Medulla oblongata (tissue), 1 donor: ENCODE measurements around the gene SFXN5.

Source experiments
- DNase-seq: peaks from one replicate; pipeline ENCODE4 v3.0.0-alpha.2; 2015; ENCODE audit errors: extremely low spot score

SFXN5 gene

DNA sequence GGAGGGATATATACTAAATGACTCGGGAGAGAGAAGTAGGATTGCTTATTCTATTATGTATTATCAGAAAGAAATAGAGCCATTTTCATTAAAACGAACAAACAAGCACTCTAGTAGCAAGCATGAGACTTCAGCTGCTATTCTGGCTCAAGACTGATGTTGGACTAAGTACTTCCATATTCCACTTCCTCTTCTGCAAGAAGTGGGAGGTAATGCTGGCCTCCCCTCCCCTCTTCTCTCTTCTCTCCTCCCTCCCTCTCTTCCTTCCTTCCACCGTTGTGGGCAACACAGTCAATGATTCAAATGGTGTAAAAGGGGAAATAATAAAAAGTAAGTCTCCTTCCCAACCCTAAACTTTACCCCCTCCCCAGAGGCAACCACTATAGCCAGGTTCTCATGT lies 91.6 kb downstream of the SFXN5 start:
- DNase-seq: peak; percentile 79

DNA sequence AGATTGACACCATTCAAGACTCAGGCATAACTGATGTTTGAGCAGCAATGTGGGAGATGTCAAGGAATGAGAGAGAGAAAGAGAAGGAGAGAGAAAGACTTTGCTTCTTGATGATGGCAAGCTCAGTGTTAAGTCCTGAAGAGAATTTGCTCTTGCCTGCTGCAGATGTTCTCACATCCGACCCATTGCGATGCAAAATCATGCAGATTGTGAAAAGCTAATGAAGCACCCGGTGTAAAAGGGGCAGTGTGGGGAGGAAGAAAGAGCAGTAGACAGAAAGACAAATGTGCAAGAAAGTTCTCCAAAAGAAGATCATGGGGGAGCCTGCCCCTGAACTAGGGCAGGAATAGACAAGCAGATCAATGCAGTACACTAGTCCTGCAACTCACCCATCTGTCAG lies 96.5 kb downstream of the SFXN5 start:
- no peak for DNase-seq

DNA sequence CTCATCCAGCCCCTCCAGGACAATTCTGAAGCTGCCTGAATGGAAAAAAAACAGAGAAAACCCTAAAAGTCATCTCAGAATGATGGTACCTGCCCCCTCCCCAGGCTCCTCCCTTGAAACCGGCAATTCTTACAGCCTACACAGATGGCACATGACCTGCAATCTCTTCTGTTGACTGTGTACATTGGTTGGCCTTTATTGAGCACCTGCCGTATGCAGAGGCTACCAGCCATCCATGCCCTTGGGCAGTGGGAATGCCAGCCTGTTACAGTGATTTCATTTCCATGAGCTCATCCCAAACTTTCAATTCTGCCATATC lies 97.1 kb downstream of the SFXN5 start:
- no peak for DNase-seq

DNA sequence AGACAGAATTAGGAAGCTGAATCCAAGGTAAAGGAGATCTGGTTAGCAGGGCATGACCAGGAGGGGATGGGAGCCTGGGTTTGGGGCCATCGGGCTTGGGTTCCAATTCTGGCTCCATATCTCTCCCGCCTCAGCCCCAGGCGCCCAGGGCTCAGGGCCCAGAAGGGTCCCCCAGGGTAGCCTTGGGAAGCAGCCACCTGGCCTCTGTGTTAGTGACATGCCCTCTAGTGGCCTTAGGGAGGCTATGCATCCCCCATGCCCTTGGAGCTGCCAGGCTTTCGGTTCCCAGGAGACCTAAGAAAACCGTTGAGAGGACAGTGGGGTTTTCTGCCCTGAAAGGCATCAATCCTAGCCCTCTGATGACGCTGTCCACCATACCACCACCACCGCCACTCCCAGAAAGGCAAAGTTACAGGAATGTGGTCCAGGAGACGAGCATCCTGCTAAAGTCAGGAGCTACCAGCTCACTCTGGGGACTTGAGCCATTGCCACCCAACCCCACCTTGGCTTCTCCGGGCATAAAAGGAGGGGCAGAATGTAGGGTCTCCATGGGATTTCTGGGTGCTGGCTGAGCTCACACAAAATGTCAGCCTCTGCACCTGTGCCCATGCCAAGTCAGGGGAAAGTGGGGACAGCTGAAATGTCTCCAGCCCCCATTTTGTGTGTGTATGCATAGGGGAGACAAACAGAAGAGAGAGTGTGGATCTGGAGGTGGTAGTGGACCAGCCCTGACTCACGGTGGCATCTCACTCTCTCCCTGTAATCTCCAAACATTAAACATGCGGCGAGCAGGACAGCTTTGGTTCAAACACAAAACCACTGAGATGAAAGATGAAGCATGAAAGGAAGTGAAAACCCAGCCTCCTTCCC lies 97.7 kb downstream of the SFXN5 start:
- peak; percentile 41 for DNase-seq

DNA sequence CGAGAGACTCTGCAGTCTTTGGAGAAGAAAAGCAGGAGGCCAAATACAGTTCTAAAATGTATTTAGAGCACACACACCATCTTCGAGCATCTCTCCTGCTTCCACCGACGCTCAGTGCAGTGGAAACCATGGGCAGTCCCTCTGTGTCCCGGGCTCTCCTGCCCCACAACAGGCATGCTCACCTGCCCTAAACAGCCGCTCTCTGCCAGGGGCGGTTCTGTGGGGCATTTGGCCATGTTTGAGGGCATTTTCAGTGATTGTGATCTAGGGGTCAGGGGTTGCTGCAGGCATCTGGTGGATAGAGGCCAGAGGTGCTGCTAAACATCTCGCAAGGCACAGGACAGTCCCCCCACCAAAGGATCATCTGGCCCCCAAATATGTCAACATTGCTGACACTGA lies 98.4 kb downstream of the SFXN5 start:
- no peak for DNase-seq

DNA sequence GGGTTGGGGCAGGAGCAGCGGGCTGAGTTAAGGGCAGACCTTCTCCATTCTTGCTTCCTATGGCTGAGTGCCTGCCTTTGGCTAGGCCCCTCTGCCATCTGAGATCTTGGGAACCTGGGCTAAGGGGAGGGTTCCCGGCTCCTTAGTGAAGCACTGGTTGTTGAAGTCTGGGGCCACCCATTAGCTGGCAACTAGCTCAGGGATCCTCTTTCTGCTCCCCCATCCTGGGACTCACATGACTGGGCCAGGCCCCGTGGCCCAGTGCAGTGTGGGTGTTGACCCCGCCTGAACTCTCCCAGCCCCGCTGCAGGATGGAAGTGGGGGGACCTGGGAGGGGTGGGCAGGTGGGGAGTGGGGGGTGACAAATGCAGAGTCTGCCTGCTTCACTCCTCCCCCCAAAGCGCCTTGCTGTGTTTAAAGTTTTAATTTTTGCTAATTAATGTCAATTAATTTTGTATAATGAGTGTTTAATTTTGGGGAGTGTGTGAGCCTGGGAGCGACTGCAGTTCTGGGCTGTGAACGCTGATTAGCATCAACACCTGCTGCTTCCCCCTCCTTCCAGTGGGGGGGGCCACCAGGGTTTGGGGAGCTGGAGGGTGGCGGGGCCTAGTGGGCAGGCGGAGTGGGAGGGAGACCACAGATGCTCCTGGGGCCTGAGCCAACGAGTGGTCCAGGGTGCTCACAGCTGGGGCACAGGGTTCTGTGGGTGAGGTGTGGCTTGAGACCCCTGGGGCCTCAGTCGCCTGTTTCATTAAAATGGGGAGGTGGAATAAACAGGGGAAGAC lies 99.0 kb downstream of the SFXN5 start:
- DNase-seq: no peak

DNA sequence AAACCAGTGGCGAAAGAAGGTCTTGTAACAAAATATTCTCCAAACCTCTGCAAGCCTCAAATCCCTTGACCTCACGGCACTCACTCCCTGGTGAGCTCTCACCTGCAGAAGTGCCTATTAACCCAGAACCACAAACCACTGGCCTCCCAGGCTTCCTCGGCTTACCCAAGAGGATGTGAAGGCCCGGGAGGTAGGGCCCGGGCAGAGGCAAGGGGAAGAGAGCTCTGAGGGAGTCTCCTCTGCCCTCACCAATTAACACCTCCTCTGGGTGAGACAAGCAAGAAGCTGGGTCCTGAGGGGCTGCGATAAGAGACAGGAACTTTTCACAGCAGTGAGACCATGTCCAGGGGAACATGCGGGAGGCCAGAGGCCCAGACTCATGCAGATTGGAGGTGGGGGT lies 100.5 kb downstream of the SFXN5 start:
- DNase-seq: no peak

DNA sequence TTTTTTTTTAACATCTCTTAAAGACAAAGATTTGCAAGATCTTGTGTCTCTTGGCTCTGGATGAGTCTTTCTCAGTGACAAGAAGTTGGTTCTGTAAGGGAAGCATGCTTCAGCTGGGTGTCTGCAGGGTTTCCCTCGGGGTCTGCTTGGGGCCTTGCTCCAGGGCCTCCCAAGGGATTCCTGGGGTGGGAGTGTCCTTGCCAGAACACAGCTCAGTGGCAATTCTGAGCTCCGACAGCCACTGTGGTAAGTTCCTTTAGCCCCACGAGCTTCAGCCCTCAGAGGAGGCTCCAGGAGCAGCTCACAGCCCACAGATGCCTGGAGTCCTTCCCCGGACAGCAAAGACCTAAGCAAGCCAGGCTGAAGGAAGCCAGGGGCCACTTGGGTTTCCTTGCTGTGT lies 101.8 kb downstream of the SFXN5 start:
- DNase-seq: no peak

DNA sequence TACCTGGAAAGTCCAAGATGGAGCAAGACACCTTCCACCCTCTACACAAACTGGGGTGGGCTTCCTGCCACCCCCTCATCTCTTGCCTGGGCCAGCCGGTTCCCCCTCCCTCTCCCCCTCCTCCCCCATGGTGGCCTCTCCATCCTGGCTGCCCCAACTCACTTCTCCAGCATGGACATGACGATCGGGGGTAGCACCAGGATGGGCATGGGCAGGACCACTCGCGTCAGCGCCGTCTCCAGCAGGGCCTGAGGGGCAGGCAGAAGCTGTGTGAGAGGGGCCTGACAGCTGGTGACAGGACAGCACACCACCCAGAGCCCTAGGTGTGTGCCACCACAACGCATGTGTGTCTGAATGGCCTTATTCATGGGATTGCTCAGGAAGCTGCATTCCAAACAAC lies 103.2 kb downstream of the SFXN5 start:
- DNase-seq: no peak

DNA sequence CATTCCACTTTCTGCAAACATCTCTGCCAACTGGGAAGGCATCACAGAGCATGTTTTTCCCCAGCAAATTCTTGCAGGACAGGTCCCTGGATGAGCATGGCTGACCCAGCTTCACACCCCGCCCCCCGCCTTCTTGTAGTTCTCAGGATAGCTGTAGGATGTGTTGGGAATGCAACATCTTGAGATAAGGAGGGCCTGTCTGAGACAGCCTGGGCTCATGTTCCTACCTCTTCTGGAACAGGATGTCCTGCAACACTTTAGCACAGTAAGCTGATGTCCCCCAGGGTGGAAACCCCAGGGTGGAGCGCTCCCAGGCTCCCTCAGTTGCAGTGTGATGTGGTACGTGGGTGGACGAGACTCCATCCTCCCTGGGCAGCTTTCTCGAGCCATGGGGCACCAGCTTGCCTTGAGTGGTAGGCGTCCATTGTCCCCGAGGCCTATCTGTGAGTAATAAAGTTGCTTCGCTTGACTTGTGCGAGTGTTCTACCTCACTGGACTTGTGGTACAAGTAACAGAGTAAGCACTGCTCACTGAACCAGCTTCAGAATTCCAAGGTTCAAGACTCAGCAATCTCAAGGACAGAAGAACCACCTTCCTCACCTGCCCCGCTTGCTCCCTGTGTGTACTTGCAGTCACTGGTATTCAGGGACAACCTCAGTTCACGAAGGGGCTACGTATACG lies 105.6 kb downstream of the SFXN5 start:
- no peak for DNase-seq

DNA sequence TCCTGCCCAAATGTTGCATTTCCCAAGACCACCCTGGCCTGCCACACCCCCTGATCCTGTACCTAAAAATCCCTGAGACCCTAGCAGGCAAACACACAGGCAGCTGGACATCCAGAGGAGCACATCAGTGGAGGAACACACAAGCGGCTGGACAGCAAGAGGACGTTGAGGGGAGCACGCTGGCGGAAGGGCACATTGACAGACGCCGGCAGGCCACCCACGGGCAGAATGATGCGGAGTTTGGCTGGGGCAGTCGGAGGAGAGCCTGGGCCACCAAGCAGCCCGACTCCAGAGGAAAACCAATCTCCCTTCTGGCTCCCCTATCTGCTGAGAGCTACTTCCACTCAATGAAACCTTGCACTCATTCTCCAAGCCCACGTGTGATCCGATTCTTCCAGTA lies 106.5 kb downstream of the SFXN5 start:
- DNase-seq: no peak

DNA sequence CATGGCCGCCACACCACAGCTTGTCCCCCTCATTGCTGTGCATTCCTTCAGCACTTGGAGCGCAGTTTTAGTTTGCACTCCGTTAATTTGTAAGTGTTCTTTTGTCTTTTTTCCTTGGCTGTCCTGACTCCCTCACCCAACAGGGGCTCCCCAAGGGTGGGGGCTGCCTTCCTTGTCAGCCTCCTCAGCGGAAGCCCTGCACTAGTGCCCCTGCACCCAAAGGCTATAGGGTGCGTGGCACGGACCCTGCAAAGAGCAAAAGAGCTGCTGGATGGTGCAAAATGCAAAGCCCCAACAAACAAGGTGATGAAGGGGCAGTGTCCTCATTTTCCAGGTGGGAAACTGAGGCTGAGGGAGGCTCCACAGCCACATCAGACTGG lies 107.4 kb downstream of the SFXN5 start:
- no peak for DNase-seq

DNA sequence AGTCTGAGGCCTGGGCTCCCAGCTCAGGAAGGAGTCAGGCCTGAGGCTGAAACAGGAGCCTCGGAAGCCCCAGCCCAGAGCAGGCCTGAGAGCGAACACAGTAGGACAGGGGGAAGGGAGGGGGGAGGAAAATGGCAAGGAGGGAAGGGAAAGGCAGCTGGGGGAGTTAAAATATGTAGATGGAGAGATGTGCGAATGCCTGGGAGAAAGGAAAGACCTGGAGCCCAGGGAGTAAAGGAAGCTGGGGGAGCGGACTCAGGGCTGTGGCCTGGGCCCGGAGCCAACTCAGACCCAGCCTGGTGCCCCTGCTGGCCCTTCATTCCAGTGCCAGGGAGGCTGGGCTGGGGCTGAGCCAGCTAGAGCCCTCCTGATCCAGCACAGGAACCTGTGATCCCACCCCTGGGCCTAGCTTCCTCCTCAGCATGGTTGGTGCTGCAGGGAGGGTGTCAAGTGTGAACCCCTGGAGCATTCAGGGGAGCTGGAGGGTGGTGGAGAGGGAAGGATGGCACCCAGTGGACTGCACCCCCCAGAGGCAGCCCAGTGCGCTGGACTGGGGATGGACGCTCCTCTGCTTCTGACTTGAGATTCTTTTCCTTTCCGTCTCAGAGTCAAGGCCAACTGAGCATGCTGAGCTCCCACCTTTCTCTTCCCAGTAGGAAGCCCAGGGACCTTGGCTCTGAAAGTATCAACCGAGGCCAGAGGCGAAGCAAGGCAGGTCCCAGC lies 107.9 kb downstream of the SFXN5 start:
- no peak for DNase-seq

DNA sequence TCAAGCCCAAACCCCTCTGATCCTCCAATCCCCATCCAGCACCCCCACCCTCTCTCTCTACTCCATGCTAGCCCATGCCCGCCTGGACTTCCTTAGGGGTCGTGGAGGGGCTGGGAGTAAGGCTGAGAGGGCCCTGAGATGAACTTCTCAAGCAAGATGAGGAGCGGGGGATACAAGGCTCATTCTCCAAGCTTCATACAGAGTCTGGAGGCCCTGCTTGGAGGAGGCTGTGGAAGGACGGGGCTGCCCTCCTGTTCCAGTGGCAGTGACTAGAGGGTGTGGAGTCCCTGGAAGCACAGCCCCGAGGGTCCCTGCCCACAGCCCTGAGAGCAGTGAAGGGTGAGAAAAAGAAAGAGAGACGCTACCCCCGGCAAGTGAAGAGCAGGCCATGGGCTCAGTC lies 108.6 kb downstream of the SFXN5 start:
- no peak for DNase-seq

DNA sequence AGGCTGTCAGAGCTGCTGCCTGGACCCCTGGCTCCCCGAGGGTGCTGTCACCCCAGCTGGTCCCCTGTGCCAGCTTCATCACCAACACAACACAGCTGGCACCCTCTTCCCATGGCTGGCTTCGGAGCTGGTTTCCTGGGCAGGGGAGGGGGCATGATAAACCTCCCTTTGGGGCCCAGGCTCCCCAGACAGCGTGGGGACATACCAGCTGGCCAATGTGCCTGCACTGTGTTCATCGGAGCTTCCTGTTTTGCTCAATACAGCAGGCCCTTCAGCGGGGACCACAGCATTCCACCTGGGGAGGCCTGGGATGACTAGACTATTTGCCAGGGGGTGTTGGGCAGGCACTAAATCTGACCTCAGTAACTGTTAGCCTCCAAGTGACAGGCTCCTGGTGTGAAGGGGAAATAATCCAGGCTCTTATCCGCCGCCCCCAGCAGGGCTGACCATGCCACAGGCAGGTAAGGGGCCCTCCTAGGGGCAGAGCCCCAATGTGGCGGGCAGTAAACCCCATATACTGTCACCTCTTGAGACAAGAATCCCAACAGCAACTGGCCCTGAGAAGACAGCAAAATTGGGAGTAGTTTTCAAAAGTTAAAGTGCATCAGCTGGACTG lies 109.6 kb downstream of the SFXN5 start:
- DNase-seq: no peak

DNA sequence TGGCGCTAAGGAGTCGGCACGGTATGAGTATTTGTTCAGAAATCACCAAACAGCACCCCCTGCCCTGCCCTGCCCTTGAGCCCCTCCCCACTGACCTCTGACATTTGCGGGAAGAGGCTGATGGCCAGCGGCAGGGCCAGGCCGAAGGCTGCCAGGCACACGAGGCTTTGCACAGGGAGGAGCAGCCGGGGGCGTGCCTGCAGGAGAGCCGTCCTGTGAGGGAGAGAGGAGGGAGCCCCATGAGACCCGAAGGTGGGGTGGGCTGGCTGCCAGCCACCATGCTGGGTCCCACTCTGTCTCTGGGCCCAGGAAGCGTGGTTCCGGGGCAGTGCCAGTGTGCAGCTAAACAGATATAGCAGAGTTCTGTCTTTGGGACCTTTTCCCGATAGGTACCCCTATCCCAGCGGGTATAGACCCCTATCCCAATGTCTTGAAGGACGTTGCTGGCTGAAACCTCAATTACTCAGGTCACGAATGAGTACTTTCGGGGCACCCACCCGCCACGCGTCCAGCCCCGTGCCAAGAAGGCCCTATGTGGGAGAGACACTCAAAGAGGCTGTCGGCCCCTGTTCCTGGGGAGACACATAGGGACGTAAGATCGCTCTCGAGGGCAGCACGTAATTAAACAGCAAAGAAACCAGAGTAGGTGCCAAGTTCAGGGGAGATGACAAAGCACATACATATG lies 110.3 kb downstream of the SFXN5 start:
- no peak for DNase-seq

DNA sequence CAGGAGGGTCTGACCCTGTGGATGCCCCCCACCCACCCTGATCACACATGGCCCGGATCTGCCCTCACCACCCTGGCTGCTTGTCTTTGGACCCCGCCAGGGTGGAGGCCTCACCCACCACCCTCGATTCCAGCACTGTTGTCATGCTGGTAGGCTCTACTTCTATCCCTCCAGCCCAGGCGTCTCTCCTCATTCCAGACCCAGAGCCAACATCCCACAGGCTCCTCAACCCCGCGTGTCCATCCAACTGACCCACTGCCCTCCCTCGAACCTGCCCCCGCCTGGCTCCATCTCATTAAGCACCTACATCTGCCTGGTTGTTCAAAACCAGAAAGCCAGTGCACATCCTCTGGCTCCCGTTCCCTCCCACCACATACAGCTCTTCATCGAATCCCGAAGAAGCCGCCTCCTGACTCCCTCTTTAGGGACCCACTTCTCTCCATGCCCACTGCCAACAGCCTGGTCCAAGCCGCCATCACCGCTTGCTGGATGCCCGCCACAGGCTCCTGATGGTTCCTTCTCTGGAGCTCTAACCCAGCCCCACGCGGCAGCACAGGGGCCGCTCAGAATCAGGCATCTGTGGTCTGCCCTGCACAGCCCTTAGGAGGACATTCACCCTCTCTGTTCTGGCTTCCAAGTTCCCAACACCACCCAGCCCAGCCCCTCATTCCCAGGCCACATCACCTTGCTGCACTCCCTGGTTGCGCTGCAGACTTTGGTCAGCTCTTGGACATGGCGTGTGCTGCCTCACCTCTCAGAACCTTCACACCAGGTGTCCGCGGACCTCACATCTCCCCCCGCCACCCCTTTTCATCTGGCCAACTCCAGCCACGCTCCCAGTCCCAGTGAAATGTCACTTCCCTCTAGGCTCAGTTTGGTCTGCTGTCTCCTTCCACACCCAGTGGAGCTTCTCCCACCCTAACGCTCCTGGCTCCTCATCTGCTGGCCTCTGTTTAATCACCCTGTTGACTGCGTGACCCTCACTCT lies 111.2 kb downstream of the SFXN5 start:
- DNase-seq: no peak

DNA sequence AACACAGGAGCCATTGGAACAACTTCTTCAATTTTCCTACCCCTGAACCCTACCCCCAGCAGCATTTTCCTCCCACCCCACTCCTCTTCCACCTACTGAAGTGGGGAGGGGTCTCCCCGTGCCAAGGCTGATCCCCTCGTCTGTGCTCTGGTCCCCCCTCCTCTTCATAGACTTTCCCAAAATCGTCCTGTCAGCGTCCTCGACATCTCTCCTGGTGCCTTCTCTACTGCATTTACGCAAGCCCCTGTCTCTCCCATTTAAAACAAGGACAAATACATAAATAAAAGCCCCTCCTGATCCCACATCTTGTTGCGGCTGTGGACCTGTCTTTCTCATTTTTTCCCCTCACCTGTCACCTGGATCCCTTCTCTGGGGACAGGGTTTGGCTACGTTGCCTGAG lies 112.0 kb downstream of the SFXN5 start:
- DNase-seq: no peak

DNA sequence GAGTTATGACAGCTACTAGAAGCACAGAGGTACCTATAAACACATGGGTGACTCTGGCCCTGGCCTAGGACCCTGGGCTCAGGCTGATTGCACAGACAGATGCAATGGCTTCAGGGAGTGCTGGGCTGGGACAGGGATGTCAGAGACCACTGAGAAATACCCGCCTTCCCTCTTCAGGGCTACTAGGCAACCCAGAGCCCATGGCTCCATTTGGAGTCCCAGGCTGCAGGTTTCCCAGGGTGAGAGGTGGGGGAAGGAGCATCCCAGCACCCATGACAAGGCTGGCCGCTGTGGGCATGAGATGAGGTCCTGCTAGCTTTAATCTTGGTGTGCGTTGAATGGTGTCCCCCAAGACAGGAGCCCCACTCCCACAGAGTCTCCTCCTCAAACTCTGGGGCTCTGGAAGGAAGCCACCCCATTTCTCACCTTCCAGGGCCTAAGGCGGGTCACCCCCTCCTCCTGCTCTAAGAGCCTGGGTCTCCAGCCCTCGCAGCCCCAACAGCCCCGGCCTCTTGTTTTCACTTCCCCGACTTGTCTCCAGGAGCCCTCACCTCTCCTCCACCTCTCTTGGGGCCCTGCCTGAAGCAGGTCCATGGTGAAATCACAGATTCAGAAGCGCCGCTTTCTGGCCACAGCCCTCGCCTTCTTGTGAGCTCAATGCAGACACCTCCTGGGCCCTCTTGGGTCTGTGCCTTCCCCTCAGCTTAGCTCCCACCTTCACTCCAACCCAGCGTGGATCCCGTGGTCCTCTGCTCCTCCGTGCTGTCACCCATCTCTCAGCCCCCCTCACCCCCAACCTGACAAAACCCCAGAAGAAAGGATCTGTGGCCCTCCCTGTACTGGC lies 112.7 kb downstream of the SFXN5 start:
- DNase-seq: no peak
